Frontal cortex (tissue), 4 donors: Measurements from ENCODE around the gene GRIA4. TPM values are rescaled to one million over a fixed set of nuclear protein-coding genes. Genes with fewer than 3 reads are reported as not detected.
"Not testable (repeated sequence)": the region's sequence is repeated elsewhere in the genome, so short reads cannot be mapped to it uniquely, and the experiment has no call there.

Experiments
- DNase-seq, 2 donors: peaks; one replicate each; pipeline ENCODE4 v3.0.0; 2012; ENCODE audit warnings: low spot score in 2 of 2
- FAIRE-seq: peaks from 2 replicates; lab custom pipeline; 2012; peaks lifted over from hg19 to GRCh38; lab: Jason Lieb, UNC
- total RNA-seq: library from RNA; depleted of rRNA; stranded (reverse); fragments of >200 nt; gene quantifications from one replicate; pipeline ENCODE4 v1.2.3, GENCODE V29; 2014
- donor health status: control.
- donor health status: control.
- donor health status: control.

The GRIA4 gene
- total RNA-seq, 1 donor from 2014 or later, result 63.2 TPM

DNA sequence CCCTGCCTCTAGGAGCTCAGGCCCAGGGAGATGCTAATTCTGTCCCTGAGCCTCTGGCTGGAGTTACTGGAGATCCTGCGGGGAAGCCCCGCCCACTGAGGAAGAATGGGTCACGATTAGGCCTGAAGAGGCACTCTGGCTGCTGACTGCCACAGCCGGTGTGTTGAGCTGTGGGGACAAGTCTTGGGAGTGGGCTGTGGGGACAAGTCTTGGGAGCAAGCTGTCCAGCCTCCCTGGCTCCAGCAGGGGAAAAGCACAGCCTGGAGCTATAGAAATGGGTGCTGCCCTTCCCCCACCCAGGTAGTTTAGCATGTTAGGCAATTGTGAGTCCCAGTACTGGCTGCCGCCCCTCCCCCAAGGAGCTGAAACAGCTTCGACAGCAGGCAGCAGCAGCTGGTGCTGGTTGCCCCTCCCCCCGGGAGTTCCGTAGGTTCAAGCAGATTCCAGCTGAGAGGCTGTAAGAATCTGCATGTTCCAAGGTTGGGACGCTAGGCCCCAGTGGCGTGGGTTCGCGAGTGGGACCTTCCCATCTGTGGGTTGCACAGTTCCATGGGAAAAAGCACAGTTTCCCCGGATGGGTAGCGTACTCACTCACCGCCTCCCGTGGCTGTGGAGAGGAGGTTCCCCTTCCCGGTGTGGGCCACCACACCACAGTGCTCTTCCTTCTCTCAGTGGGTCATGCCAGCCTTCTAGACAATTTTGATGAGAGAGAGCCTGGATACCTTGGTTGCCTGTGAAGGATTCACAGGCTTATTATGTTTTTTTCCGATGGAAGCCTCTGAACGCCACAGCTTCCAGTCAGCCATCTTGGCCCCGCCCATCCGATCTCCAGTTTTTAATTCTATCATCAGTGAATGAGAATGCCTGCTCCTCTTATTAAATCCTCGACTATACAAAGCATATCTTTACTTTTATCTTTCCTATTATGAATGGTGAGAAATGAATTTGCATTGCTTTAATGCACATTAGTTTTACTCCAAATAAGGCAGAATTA lies 350.7 kb downstream of the GRIA4 start:
- FAIRE-seq (no peak), DNase-seq (no peak)

DNA sequence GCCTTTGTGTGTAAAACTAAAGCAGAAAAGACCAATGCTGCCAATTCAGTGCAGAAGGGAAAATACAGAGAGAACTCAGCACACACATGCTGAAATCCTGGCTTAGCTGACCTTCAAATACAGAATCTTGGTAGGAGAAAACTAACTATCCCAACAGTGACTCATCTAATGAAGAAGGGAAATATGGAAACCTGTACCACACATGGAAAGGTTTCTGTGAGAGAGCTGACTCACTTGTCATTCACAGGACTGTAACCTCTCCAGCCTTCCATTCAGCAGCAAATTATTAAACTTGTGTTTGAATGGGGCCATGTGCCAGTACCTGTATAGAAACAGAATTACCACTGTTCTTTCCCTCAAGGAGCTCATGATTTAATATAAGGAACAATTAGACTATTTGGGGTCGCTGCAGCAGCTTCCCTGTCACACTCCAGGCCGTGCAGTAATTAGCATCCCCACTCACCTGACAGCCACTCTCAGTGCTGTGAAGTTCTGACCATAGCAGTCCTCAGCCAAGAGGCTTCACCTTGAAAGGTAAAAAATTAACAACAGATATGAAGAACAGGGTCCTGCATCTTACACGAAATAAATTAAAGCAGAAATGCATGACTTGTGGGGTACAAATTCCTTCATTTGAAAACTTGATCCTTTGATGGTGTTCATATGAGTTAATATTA lies 358.3 kb downstream of the GRIA4 start:
- no peak for FAIRE-seq
- peak in 1 of 2 donors; percentile 2 for DNase-seq

DNA sequence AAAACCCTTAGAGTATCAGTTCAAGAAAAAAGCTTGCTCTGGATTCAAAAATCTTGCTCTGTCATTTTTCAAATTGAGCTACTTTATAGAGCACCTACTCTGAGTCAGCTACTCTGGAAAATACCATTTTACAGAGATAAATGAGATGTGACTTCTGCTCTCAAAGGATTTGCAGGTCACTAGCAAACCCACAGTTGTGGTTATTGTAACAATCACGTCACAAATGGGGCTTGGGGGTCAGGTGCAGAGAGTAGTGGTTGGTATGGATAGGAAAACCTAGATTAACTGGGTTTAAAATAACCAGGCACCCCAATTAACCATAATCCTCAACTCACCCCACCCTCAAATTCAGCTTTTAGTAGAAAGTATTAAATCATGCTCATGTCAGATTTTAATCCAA lies 359.9 kb downstream of the GRIA4 start:
- FAIRE-seq (no peak), DNase-seq (no peak)

DNA sequence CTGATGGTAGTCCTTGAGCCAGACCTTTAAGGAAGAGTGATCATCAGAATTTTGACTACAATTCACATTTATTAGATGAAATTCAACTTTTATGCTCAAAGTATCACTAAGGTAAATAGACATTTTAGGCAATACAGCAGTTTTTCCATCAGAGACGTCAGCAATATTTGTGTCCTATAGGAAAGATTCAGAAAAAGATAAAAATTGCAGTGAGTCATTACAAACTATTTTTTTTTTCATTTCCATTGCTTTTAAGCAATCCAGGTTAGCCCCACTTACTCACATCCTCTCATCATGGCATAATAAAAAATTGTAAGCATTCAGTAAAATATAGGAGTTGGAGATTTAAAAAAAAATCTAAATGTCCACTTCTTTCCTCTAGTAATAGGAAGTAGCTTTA lies 365.3 kb downstream of the GRIA4 start:
- FAIRE-seq, result no peak
- no peak for DNase-seq

DNA sequence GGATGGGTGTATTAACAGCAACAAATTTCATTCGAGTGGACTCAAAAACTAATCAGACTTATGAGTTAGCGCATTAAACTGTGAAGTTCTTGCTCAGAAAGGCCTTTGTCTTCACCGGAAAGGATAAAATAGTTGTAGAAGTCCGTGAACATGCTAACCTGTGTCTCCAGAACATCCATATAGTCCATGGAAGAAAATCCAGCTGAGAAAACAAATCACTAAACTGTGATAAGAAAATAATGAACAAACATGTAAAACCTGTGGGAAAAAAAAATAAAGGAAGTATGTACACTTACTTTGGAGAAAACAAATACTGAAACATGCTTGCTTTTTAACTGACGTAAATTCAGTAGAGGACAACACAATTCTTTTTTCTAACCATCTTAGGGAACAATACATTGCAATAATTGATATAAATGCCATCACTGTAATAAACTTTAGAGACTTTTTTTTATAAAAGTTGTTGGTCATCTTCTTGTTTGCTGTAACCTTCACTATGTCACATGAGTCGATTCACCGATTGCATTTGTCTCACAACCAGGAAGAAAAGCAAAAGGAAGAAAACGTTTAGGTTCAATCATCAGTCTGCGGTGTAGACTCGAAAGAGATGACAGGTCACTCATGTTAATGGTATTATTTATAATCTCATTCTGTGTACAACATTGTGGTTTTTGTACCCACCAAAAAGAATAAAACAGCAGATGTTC lies 370.3 kb downstream of the GRIA4 start:
- FAIRE-seq (no peak), DNase-seq (no peak)

DNA sequence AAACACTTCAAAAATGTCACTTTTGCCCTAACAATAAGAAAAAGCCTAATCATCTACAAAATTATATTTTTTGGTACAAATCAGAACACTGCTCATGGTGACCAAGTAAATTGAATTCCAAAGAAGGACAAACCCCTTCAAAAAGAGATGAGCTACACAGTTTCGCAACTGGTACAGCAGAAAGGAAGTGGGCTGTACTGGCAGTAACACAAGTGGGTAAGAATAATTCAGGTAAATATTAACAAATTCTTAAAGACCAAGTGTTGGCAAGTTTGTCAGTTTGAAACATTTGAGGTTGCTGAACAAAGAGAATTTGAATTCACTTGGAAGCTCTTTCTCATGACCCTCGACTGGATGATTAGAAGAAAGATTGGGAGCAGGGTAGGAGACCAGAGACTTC lies 376.7 kb downstream of the GRIA4 start:
- DNase-seq, result no peak
- no peak for FAIRE-seq

DNA sequence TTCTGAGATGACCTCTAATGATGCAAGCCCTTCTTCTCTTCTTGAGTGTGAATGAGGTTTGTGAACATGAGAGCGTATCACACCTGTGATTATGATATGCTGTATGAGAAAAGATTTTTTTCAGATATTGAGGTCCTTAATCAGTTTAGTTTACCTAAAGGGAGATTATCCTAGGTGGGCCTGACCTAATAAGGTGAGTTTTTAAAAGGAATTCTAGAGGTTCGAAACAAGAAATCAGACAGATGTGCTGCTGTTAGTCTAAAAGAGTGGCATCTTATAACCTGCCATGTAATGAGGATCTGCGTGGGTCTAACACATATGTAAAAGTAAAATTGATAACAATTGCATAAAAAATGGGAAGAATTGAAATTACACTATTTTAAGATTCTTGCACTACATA lies 378.3 kb downstream of the GRIA4 start:
- DNase-seq (no peak), FAIRE-seq (no peak)

DNA sequence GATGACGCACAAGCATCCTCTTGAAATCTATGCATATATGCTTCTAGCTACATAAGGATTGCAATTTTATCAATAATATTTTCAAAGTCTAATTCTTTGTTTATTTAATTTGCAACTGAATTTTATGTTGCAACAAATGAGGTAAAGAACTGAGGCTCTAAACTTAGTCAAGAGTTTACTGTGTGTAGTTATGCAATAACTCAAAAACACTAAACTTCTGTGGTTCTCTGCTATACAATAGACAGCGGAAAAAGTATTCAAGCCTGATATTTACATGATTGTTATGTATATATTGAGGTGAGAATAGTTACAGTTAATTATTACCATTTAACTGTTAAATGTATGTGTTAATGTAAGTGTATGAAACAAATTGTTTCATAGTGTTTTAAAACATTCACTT lies 379.3 kb downstream of the GRIA4 start:
- no peak for FAIRE-seq
- no peak for DNase-seq

DNA sequence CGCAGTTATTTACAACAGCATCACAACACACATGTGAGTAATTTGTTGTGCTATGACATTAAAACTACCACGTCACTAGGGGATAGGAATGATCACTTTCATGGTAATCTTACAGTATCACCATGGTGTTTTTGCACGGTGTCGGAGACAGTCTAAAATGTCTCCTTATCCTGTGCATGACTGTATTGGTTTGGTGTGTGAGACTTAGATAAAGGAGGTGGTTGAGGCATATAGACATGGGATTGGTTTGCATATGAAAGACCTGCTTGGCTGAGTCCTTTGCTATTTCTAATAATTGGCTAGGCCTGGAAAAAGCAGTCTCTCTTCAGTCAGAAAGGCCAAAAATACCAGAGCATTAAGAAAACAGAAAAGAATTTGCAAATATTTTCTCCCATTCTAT lies 382.0 kb downstream of the GRIA4 start:
- no peak for DNase-seq
- no peak for FAIRE-seq

DNA sequence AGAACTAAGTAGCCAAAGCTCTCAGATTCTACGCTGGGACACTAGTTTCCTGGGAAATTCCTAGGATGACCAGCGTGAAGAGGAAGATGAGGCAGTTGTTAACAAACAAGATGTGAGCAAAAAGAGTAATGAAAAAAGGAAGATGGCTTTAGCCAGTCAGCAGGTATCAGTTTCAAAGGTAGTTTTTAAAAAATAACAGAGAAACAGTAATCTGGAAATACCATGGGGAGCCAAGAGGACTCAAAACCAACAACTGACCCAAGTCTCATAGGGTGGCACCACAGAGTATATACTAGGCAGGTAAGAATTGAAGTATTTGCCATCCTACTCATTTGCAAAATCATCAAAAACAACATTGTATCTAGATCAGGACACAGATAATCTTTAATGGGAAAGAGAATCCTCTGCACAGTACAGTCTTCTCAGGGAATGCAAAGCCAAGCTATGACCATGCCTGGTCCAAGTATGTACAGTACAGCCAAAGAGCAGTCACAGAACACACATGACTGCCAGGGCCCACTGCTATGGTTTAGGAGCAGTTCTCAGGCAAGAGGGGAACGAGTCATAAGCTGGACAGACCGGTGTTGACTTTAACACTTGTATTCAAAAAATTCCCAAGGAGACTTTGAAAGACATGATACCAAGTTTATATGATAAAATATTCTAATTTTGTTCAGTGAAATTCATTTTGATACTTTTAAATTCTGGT lies 391.6 kb downstream of the GRIA4 start:
- no peak for FAIRE-seq
- no peak for DNase-seq

DNA sequence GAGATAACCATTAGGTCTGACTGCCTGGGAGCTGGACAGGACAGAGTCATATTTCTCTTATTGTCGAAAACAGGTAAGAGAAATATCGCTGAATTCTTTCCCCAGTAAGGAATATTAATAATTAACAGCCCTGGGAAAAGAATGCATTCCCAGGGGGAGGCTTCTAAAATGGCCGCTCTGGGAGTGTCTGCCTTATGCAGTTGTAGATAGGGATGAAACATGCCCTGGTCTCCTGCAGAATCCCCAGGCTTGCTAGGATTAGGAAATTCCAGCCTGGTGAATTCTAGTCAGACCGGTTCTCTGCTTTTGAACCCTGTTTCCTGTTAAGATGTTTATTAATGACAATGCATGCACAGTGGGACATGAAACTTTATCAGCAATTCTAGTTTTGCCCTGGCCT lies 393.2 kb downstream of the GRIA4 start:
- not testable (repeated sequence) for FAIRE-seq, DNase-seq

DNA sequence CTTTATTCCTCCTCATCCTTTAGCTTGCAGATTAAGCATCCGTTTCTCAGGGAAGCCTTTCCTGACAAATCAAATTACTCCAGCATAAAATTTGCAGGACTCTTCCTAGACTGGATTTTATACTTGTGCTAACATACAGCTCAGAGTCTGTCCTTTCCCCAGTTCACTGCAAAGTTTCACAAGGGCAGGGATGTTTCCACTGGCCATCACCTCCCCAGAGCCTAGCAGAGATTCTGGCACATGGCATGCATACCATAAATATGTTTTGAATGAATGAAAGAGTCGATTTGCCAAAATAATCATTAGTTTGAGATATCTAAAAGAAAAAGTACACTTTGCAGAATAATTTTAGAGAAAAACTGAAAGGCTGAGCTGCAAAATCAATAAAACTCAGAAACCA lies 401.6 kb downstream of the GRIA4 start:
- DNase-seq, result no peak
- no peak for FAIRE-seq

DNA sequence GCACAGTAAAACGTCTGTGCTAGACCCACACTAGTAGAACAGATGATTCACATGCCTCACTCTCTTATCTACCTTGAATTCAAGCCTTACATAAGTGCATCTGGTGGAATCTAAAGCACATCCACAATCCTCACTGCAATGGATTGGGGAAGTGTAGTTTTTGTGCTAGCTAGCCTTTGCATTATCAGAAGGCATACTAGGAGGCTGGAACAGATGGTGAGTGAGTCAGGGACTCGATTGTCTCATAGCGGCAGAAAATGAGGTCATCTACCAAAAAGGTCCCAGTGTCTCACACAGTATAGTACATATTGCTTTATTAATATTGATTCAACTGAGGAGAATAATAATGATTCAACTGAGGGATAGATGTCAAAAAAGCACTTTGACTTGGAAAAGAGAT lies 402.9 kb downstream of the GRIA4 start:
- FAIRE-seq, result no peak
- no peak for DNase-seq

DNA sequence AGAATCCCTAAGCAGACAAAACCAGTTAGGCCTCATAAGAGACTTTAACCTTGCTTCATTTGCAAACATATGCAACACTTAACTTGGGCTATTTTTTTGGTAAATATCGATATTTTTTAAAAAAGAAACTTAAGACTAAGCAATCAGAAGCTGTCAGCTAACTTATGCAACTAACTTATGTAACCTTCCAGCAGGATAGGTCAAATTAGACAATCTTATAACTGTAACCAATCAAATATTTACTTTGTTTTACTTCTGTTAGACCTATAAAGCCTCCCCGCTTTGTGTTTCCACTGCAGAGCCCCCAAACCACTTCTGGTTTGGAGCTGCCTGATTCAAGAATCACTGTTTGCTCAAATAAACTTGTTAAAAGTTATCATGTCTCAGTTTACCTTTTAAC lies 404.2 kb downstream of the GRIA4 start:
- FAIRE-seq (no peak), DNase-seq (no peak)

DNA sequence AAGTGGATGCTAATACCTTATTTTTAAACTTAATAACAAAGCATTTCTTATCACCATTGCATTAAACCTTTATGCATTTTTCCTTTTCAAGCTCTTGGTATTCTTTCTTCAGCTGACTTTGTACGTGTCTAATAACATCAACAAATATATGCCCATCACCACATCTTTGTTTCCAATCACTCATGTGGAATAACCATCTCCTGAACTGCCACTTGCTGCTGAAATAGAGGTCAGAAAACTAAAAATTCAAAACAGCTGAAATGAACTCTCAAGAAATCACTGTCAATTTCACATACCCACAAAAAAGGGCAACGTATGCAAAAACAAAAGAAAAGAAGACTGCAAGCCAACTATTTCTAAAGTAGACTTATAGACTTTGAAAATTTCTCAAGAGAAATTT lies 404.7 kb downstream of the GRIA4 start:
- FAIRE-seq (no peak), DNase-seq (no peak)

DNA sequence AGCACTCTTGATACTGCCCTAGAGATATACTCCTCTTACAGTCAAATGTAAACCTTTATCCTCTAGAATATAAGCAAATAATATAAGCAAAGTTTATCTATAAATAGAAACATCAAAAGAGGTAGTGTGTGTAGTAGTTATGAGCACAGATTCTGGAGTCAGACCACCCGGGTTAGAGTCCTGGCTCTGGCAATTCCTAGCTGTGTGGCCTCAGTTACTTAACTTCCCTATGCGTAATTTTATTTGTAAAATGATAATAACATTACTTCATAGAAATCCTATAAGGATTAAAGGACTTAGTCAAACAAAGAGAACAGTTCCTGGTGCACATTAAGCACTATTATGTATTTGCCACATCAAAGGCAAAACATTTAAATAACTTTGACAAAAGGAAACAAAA lies 405.2 kb downstream of the GRIA4 start:
- FAIRE-seq, result no peak
- no peak for DNase-seq

DNA sequence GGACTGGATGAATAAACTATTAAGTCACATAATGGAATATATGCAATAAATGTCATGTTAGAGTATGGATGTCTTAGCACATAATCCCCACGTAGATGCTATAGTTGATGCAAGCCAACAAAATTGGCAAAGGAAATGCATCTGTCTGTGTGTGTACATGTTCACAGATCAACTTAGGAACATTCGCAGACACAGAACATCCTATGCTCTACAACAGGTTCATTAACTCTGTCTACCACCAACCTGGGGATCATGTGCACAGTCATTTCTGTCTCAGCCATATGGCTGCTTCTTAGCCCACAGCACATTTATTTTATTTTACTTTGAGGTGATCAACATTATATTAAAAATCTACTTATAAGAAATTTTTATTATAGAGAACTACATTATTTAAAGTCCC lies 407.2 kb downstream of the GRIA4 start:
- DNase-seq (no peak), FAIRE-seq (no peak)

DNA sequence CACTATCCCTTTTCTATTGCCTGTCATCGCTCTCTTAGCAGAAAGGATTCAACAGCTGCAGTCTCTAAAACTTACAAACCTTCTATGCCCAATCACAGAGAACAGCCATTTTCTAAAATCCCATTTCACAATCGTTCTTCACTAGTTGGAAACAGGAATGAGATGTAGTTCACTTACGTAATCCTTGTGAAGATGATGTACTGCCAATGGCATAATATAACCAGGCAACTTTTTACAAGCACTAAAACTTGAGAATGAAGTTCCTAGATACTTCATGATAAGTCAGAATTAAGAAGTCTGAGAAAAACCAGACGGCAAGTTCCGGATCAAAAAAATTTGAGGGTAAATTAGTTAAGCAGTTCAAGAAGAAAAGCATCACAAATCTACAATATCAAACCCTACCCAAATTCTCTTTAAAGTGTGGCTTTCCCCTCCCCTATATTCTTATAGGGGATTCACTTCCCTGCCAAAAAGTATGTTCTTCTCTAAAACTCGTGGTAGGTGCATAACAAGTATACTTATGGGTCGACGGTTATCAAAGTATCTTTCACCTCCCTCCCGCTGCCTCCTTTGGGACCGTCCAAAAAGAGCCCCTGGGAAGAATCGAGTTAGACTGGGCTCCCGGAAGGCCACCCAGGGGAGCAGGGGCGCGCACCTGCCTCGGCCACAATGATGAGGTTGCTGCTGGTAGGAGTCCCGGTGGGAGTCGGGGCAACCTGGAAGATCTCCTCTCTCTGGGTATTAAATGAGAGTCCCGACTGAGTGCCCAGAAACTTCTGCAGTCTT lies 411.5 kb downstream of the GRIA4 start:
- peak in 1 of 2 donors; percentile 11 for DNase-seq
- FAIRE-seq, result no peak
